ENCODE measurements around the gene KLK8. TPM values are rescaled to one million over a fixed set of nuclear protein-coding genes. Genes with fewer than 3 reads are reported as not detected.

The KLK8 gene
- total and polyA plus RNA-seq, 4 experiments from 2014 or later = not detected

GRCh38 chr19:51031220-51031879 lies 29.9 kb upstream of the KLK8 start:
- Histone ChIP-seq H3K4me1 (ENCODE audit: insufficient read depth, low read length) (no peaks in the 10 kb centered on the region), H3K9me3 (ENCODE audit: control insufficient read depth in 1 of 2, low read length in 2 of 2) (no peaks in the 10 kb centered on the region), H3K27ac (ENCODE audit: low read depth, low read length) (no peak overlapping the region), H3K4me3 (ENCODE audit: low read length in 2 of 2) (no peak overlapping the region), H3K36me3 (ENCODE audit: insufficient read depth, low read length) (no peaks in the 10 kb centered on the region), H3K27me3 (ENCODE audit: insufficient read depth, low read length) (no peaks in the 10 kb centered on the region)
- Mint-ChIP-seq H3K36me3 (no peaks in the 10 kb centered on the region), H3K9me3 (peaks cover 0 to 4% (median 0%) of the 10 kb centered on the region in 8 donors), H3K4me3 (no peak overlapping the region), H3K27me3 (peaks cover 23 to 31% of the 10 kb centered on the region in 2 donors), H3K27ac (peak overlapping the region in 1 of 7 donors; percentile 48), H3K4me1 (peaks cover 0 to 3% (median under 1%) of the 10 kb centered on the region in 4 donors)
- ChIA-PET POLR2A (ENCODE audit: partially characterized antibody) (no interaction called here), CTCF (ENCODE audit: partially characterized antibody) (no interaction called here)
- intact Hi-C loops (cut with micrococcal nuclease) = no loop called here
- no peak for DNase-seq

- intact Hi-C loops (cut with micrococcal nuclease) = no loop called here
- peaks cover 23 to 31% of the 10 kb centered on the region in 2 donors for H3K27me3 Mint-ChIP-seq
Measured at GRCh38 chr19:51030631-51031030, 29.2 kb upstream of the KLK8 start.

GRCh38 chr19:51029718-51030117 lies 28.3 kb upstream of the KLK8 start:
- no peak overlapping the region for H3K27ac ChIP-seq (ENCODE audit: low read depth, low read length)
- intact Hi-C loops (cut with micrococcal nuclease) = no loop called here
- no peaks in the 10 kb centered on the region for H3K9me3 ChIP-seq (ENCODE audit: control insufficient read depth in 1 of 2, low read length in 2 of 2)
- CTCF ChIA-PET (ENCODE audit: partially characterized antibody) = no interaction called here
- no peak overlapping the region for H3K27ac Mint-ChIP-seq
- peaks cover 0 to 4% (median 0%) of the 10 kb centered on the region in 8 donors for H3K9me3 Mint-ChIP-seq
- no peak for DNase-seq
- H3K4me1 ChIP-seq (ENCODE audit: insufficient read depth, low read length) = no peaks in the 10 kb centered on the region
- no peaks in the 10 kb centered on the region for H3K36me3 Mint-ChIP-seq
- H3K4me3 ChIP-seq (ENCODE audit: low read length in 2 of 2) = no peak overlapping the region
- H3K36me3 ChIP-seq (ENCODE audit: insufficient read depth, low read length) = no peaks in the 10 kb centered on the region
- no peak overlapping the region for H3K4me3 Mint-ChIP-seq
- H3K4me1 Mint-ChIP-seq = peaks cover 0 to 3% (median under 1%) of the 10 kb centered on the region in 4 donors
- POLR2A ChIA-PET (ENCODE audit: partially characterized antibody) = no interaction called here
- no peaks in the 10 kb centered on the region for H3K27me3 ChIP-seq (ENCODE audit: insufficient read depth, low read length)
- H3K27me3 Mint-ChIP-seq = peaks cover 26 to 32% of the 10 kb centered on the region in 2 donors

More at GRCh38 chr19:51030631-51031030, 29.2 kb upstream of the KLK8 start:
- CTCF ChIA-PET (ENCODE audit: partially characterized antibody) = no interaction called here
- H3K9me3 Mint-ChIP-seq = peaks cover 0 to 4% (median 0%) of the 10 kb centered on the region in 8 donors
- no peaks in the 10 kb centered on the region for H3K4me1 ChIP-seq (ENCODE audit: insufficient read depth, low read length)
- no peaks in the 10 kb centered on the region for H3K36me3 Mint-ChIP-seq
- H3K27ac Mint-ChIP-seq = no peak overlapping the region
- no peak overlapping the region for H3K4me3 Mint-ChIP-seq
- DNase-seq = no peak
- H3K4me1 Mint-ChIP-seq = peaks cover 0 to 3% (median under 1%) of the 10 kb centered on the region in 4 donors
- H3K36me3 ChIP-seq (ENCODE audit: insufficient read depth, low read length) = no peaks in the 10 kb centered on the region
- no peak overlapping the region for H3K27ac ChIP-seq (ENCODE audit: low read depth, low read length)
- no peak overlapping the region for H3K4me3 ChIP-seq (ENCODE audit: low read length in 2 of 2)
- H3K27me3 ChIP-seq (ENCODE audit: insufficient read depth, low read length) = no peaks in the 10 kb centered on the region
- POLR2A ChIA-PET (ENCODE audit: partially characterized antibody) = no interaction called here
- no peaks in the 10 kb centered on the region for H3K9me3 ChIP-seq (ENCODE audit: control insufficient read depth in 1 of 2, low read length in 2 of 2)

GRCh38 chr19:51027873-51028272 lies 26.5 kb upstream of the KLK8 start:
- intact Hi-C loops (cut with micrococcal nuclease) = no loop called here
- Mint-ChIP-seq H3K4me1 (peaks cover 0 to 3% (median under 1%) of the 10 kb centered on the region in 4 donors), H3K36me3 (no peaks in the 10 kb centered on the region), H3K27me3 (peaks cover 24 to 29% of the 10 kb centered on the region in 2 donors), H3K9me3 (peaks cover 0 to 4% (median 0%) of the 10 kb centered on the region in 8 donors), H3K27ac (no peak overlapping the region), H3K4me3 (no peak overlapping the region)
- DNase-seq = no peak
- H3K27me3 ChIP-seq (ENCODE audit: insufficient read depth, low read length) = no peaks in the 10 kb centered on the region
- no peak overlapping the region for H3K4me3 ChIP-seq (ENCODE audit: low read length in 2 of 2)
- POLR2A ChIA-PET (ENCODE audit: partially characterized antibody) = no interaction called here
- H3K36me3 ChIP-seq (ENCODE audit: insufficient read depth, low read length) = no peaks in the 10 kb centered on the region
- no peaks in the 10 kb centered on the region for H3K4me1 ChIP-seq (ENCODE audit: insufficient read depth, low read length)
- H3K27ac ChIP-seq (ENCODE audit: low read depth, low read length) = no peak overlapping the region
- CTCF ChIA-PET (ENCODE audit: partially characterized antibody) = no interaction called here
- H3K9me3 ChIP-seq (ENCODE audit: control insufficient read depth in 1 of 2, low read length in 2 of 2) = no peaks in the 10 kb centered on the region

- Histone ChIP-seq H3K27me3 (ENCODE audit: insufficient read depth, low read length) (no peaks in the 10 kb centered on the region), H3K9me3 (ENCODE audit: control insufficient read depth in 1 of 2, low read length in 2 of 2) (no peaks in the 10 kb centered on the region), H3K36me3 (ENCODE audit: insufficient read depth, low read length) (no peaks in the 10 kb centered on the region), H3K27ac (ENCODE audit: low read depth, low read length) (no peak overlapping the region), H3K4me1 (ENCODE audit: insufficient read depth, low read length) (no peaks in the 10 kb centered on the region), H3K4me3 (ENCODE audit: low read length in 2 of 2) (no peak overlapping the region)
- ChIA-PET POLR2A (ENCODE audit: partially characterized antibody) (no interaction called here), CTCF (ENCODE audit: partially characterized antibody) (no interaction called here)
- Mint-ChIP-seq H3K27ac (no peak overlapping the region), H3K4me3 (no peak overlapping the region), H3K27me3 (peaks cover 28 to 34% of the 10 kb centered on the region in 2 donors), H3K4me1 (peaks cover 0 to 3% (median under 1%) of the 10 kb centered on the region in 4 donors), H3K36me3 (no peaks in the 10 kb centered on the region), H3K9me3 (peaks cover 0 to 4% (median 0%) of the 10 kb centered on the region in 8 donors)
- intact Hi-C loops (cut with micrococcal nuclease) = no loop called here
- DNase-seq = no peak
Measured at GRCh38 chr19:51027126-51027806, 25.9 kb upstream of the KLK8 start.

GRCh38 chr19:51026554-51026831 lies 25.1 kb upstream of the KLK8 start, which contains the start of gene KLK11:
Gene KLK11, minus strand, starts transcription at chr19:51026616. Its CDS starts 985 bp downstream, at chr19:51025631.
- ChIA-PET POLR2A (ENCODE audit: partially characterized antibody) (no interaction called here), CTCF (ENCODE audit: partially characterized antibody) (no interaction called here)
- no peak within 1 kb of the TSS for H3K27ac ChIP-seq (ENCODE audit: low read depth, low read length)
- Mint-ChIP-seq H3K4me3 (no peak within 1 kb of the TSS), H3K9me3 (peaks cover 0 to 4% (median 0%) of the 10 kb centered on the region in 8 donors), H3K27ac (peak within 1 kb of the TSS in 2 of 7 donors; percentile 9 to 10), H3K27me3 (peaks cover 25 to 33% of the 10 kb centered on the region in 2 donors), H3K36me3 (no peaks in the 10 kb centered on the region), H3K4me1 (peaks cover 0 to 3% (median under 1%) of the 10 kb centered on the region in 4 donors)
- no peaks in the 10 kb centered on the region for H3K4me1 ChIP-seq (ENCODE audit: insufficient read depth, low read length)
- H3K9me3 ChIP-seq (ENCODE audit: control insufficient read depth in 1 of 2, low read length in 2 of 2) = no peaks in the 10 kb centered on the region
- H3K4me3 ChIP-seq (ENCODE audit: low read length in 2 of 2) = no peak within 1 kb of the TSS
- no peaks in the 10 kb centered on the region for H3K27me3 ChIP-seq (ENCODE audit: insufficient read depth, low read length)
- intact Hi-C loops (cut with micrococcal nuclease) = no loop called here
- H3K36me3 ChIP-seq (ENCODE audit: insufficient read depth, low read length) = no peaks in the 10 kb centered on the region
- no peak for DNase-seq

- H3K36me3 Mint-ChIP-seq = no peaks in the 10 kb centered on the region
- H3K9me3 Mint-ChIP-seq = peaks cover 0 to 4% (median 0%) of the 10 kb centered on the region in 8 donors
- no peak overlapping the region for H3K27ac ChIP-seq (ENCODE audit: low read depth, low read length)
- no peaks in the 10 kb centered on the region for H3K4me1 ChIP-seq (ENCODE audit: insufficient read depth, low read length)
- POLR2A ChIA-PET (ENCODE audit: partially characterized antibody) = no interaction called here
- no peak overlapping the region for H3K4me3 ChIP-seq (ENCODE audit: low read length in 2 of 2)
- intact Hi-C loops (cut with micrococcal nuclease) = no loop called here
- DNase-seq = no peak
- H3K27me3 Mint-ChIP-seq = peaks cover 24 to 32% of the 10 kb centered on the region in 2 donors
- no peak overlapping the region for H3K27ac Mint-ChIP-seq
- H3K9me3 ChIP-seq (ENCODE audit: control insufficient read depth in 1 of 2, low read length in 2 of 2) = no peaks in the 10 kb centered on the region
- H3K27me3 ChIP-seq (ENCODE audit: insufficient read depth, low read length) = no peaks in the 10 kb centered on the region
- no peaks in the 10 kb centered on the region for H3K36me3 ChIP-seq (ENCODE audit: insufficient read depth, low read length)
- H3K4me1 Mint-ChIP-seq = peaks cover 0 to 4% (median 2%) of the 10 kb centered on the region in 4 donors
- CTCF ChIA-PET (ENCODE audit: partially characterized antibody) = no interaction called here
- H3K4me3 Mint-ChIP-seq = no peak overlapping the region
Measured at GRCh38 chr19:51025809-51026553, 24.6 kb upstream of the KLK8 start.

Data from CD4-positive, alpha-beta memory T cell (primary cell).